B cell (primary cell): ENCODE data around the gene KIRREL1.

ENCODE experiments used
- EZH2 ChIP-seq: IDR thresholded peaks from 2 replicates; pipeline ENCODE4 v1.6.1; 2012; ENCODE audit warnings: borderline replicate concordance, low read depth, mild to moderate bottlenecking, moderate library complexity, low read length; ENCODE audit not compliant: insufficient read depth, poor library complexity, severe bottlenecking
- TF ChIP-seq, protein P1 (sequence below): fragments of 200-600 bp; IDR thresholded peaks from one replicate; pipeline ENCODE4 v1.8.0; 2022; ENCODE audit warnings: antibody characterized with exemption, mild to moderate bottlenecking

DNA sequence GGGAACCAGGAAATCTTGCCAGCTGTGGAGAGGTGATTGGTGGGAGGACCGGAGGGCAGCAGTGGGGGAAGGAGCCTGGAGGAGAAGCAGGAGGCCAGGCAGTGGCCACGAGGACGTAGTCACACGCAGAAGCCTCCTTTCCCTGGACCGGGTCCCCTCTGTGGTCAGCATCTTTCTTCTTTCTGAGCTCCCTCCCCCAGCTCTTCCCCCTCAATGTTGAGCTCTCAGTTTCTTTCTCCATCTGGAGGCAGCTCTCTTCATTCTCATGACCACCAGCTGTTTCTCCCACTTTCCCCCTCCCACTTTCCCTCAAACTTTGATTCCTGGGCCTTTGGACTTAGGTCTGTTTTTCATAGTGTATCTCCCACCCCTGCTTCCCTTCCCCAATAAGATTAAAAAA is 18.3 kb downstream of the KIRREL1 start:
- TF ChIP-seq, protein P1, sequence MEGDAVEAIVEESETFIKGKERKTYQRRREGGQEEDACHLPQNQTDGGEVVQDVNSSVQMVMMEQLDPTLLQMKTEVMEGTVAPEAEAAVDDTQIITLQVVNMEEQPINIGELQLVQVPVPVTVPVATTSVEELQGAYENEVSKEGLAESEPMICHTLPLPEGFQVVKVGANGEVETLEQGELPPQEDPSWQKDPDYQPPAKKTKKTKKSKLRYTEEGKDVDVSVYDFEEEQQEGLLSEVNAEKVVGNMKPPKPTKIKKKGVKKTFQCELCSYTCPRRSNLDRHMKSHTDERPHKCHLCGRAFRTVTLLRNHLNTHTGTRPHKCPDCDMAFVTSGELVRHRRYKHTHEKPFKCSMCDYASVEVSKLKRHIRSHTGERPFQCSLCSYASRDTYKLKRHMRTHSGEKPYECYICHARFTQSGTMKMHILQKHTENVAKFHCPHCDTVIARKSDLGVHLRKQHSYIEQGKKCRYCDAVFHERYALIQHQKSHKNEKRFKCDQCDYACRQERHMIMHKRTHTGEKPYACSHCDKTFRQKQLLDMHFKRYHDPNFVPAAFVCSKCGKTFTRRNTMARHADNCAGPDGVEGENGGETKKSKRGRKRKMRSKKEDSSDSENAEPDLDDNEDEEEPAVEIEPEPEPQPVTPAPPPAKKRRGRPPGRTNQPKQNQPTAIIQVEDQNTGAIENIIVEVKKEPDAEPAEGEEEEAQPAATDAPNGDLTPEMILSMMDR: no peak
- TF ChIP-seq EZH2: no peak
